Measurements from ENCODE around the gene DIPK1B.

- TF ChIP-seq CTCF (IDR thresholded peaks at IDR 0.05) (no peak), POLR2A (IDR thresholded peaks at IDR 0.05) (no peak)
Observed at GRCh38 chr9:136670576-136671253, 41.7 kb upstream of the DIPK1B start.
